Stimulated activated CD8-positive, alpha-beta memory T cell treated with anti-CD3 and anti-CD28 coated beads, Interleukin-15, amount 100 ng/mL, for 48 hours (primary cell): ENCODE data around the gene CASP9.
A peak's percentile ranks its signal among the peaks of the same experiment; 100 is the strongest.
"Not testable (repeated sequence)": the region's sequence is repeated elsewhere in the genome, so short reads cannot be mapped to it uniquely, and the experiment has no call there.

Source experiments
- DNase-seq, 2 donors: peaks; one replicate each; pipeline ENCODE4 v3.0.0-alpha.2; 2020; ENCODE audit warnings: low read depth in 2 of 2

CASP9 gene

DNA sequence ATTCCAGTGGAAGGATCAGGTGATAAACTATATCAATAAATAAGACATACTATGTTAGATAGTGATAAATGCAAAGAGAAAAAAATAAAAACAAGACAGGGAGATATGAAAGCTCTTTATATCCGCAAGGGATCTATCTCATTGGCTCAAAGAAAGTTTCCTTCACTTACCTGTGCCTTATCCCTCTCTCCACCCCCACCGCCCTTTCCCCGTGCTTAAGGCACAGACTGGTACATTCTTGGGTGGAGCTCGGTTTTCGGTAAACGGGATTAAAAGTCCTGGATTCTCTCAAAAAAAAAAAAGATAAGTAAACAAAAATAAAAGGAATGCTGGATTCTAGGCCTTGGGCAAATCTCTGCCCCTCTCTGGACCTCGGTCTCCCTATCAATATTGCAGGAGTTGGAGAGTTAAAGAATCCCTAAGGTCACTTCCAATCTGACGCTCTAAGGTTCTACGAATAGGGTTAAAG is 2.0 kb upstream of the CASP9 start:
- no peak for DNase-seq

GRCh38 chr1:15525050-15526020 is 1.3 kb upstream of the CASP9 start:
- DNase-seq = peak; percentile 98 to 99

DNA sequence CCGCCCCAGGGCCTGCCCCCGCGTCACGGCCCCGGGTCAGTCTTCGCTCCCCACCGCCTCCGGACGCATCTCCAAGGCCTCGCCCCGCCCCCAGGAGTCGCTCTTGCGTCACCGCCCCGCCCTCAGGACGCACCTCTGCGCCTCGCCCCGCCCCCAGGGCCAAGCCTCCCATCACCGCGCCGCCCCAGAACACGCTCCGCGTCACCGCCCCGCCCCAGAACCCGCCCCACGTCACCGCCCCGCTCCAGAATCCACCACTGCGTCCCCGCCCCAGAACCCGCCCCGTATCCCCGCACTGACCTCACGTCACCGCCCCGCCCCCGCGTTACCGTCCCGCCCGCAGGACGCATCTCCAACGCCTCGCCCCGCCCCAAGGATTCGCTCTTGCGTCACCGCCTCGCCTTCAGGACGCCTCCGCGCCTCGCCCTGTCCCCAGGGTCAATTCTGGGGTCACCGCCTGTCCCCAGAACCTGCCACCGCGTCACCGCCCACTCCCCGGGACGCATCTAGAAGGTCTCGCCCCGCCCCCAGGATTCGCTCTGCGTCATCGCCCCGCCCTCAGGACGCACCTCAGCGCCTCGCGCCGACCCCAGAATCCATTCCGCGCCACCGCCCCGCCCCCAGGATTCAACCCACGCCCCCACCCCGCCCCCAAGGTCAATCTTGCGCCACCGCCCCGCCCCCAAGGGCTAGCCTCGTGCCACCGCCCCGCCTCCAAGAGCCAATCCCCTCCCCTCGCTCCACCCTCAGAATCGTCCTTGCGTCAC is 451 bp upstream of the CASP9 start:
- DNase-seq = peak; percentile 98

DNA sequence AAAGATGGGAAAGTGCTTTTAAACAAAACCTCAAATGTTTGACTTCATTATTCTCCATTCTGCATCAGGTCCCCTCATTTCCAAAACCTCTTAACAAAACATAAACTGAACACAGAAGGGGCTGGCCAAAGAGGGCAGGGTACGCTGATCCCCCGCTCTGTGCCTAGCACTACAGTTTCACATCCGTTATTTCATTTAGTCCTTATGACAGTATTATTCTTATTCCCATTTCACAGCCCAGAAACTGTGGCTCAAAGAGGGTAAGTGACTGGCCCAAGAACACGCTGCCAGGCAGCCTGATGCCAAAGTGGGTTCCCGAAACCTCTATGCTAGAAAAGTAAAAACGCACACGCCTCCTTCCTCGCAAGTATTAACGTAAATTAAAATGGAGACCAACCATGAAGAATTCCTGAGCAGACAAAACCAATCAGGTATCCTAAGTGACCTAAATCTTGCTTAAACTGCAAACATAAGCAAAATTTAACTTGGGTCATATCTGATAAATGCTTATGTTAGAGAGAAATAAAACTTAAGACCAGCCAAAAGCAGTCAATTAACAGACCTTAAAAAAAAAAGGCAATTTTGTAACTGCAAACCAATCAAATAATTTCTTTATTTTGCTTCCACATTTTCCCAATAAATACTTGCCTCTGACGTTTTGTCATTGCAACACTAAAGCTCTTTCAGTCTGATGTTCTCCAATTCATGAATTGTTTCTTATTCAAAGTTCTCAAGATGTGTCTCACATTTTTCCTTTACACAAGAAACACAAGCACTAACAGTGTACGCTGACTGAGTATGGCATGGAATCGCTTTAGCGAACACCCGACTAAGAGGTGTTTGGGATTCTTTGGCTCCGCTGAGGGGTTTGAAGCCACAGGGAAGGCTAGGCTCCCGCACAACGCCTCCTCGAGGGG is 653 bp downstream of the CASP9 start:
- no peak for DNase-seq

DNA sequence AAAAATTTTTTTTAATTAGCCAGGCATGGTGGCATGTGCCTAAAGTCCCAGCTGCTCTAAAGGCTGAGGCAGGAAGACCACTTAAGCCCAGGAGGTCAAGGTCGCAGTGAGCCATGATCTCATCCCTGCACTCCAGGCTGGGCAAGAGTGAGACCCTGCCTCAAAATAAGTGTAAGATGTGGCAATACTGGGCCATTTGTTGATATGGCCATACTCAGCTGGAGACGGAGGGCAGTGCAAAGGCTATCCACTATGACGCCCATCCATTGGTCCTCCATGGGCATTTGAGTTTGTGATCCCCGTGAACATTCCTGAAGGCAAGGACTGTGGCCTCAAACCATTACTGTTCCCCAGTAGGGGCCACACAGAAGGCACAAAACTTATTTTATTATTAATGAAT is 1.5 kb downstream of the CASP9 start:
- no peak for DNase-seq

GRCh38 chr1:15521206-15521906 is 2.7 kb downstream of the CASP9 start:
- not testable (repeated sequence) for DNase-seq

- no peak for DNase-seq
Observed at GRCh38 chr1:15519625-15520024, 4.4 kb downstream of the CASP9 start.

GRCh38 chr1:15515022-15515663 is 8.9 kb downstream of the CASP9 start:
- DNase-seq = no peak

DNA sequence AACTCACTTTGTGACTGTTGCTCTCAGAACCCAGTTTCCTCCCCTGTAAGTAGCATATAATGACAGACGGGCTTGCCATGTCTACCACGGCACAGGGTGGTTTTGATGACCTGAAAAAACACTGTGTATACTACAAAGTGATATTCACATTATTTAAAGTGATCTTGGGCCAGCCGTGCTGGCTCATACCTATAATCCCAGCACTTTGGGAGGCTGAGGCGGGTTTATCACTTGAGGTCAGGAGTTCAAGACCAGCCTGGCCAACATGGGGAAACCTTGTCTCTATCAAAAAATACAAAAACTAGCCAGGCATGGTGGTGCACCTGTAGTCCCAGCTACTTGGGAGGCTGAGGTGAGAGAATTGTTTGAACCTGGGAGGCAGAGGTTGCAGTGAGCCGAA is 9.5 kb downstream of the CASP9 start:
- DNase-seq = not testable (repeated sequence)

GRCh38 chr1:15513919-15514318 is 10.1 kb downstream of the CASP9 start:
- no peak for DNase-seq

DNA sequence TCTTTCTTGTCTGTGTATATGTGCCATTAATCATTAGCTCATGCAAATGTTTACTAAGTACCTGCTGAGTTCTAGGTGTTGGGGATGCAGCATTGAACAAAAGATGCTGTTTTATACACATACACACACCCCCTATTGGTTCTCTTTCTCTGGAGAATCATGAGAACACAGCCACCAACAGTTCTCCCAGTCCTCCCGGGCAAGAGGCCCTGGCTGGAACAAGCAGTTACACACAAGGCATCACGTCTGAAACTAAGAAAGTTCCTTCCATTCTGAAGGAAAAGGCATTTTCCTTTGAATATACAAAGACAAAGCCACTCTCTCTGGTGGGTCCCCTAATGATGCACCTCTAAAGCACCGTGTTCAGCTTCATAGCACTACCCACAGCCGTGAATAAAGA is 10.8 kb downstream of the CASP9 start:
- no peak for DNase-seq

DNA sequence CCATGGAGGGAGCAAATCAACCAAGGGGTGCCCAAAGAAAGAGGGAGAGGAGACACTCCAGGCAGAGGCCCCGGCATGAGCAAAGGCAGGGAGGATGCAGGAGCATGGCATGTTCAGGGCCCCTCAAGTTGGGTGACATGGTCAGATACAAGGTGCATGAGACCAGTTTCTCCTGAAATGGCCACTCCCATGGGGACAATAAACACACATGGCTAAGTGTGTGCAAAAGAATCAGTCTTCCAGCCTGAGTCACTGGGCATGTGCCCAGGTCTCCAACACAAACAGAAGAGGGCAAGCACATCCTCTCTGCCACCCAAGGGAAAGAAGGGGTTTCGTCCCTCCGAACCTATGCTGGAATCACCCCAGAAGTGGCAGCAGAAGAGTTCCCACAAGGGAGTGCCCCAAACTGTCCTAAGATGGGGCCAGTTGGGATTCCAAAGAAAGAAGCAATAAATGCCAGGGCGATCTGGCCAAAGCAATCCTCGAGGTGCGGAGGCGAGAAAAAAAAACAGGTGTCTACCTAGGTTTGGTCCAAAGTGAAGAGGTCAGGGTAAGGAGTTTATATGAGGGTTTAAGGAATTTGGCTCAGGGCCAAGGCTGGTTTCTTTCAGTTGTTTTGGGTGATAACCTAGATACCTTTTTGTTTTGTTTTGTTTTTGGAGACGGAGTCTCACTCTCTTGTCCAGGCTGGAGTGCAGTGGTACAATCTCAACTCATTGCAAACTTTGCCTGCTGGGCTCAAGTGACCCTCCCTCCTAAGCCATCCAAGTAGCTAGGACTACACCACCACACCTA is 13.2 kb downstream of the CASP9 start:
- no peak for DNase-seq

- no peak for DNase-seq
Observed at GRCh38 chr1:15509586-15509985, 14.4 kb downstream of the CASP9 start.

- DNase-seq = no peak
Observed at GRCh38 chr1:15508700-15509487, 15.1 kb downstream of the CASP9 start.

DNA sequence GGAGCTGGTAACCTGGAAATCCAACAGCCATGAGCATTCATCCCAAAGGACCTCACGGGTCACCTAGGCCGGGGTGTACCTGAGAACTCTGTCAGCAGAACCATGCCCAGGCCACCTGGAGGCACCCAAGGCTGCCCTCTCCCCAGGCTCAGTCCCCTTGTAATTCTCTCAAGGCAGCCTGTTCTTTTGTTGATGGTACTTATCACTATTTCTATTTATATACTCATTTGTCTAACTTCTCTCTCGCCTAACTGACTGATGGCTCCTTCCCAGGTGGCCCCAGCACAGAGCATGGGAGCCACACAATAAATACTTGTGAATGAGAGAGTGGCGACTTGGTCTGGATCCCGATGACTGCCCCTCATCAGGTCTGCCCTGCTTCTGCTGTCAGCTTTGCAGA is 16.7 kb downstream of the CASP9 start:
- no peak for DNase-seq

DNA sequence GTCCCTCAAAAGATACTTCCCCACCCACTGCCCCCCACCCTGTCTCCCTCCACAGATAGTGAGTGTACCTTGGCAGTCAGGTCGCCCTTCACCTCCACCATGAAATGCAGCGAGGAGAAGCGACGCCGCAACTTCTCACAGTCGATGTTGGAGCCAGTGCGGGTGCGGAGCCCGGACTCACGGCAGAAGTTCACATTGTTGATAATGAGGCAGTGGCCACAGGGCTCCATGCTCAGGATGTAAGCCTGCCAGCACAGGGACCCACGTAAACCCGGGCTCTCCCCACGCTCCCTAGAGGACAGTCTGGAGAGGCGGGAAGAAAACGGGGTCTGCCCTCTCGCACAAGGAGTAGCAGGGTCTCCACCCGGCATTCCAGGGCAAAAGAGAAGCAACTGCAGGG is 17.2 kb downstream of the CASP9 start:
- no peak for DNase-seq

DNA sequence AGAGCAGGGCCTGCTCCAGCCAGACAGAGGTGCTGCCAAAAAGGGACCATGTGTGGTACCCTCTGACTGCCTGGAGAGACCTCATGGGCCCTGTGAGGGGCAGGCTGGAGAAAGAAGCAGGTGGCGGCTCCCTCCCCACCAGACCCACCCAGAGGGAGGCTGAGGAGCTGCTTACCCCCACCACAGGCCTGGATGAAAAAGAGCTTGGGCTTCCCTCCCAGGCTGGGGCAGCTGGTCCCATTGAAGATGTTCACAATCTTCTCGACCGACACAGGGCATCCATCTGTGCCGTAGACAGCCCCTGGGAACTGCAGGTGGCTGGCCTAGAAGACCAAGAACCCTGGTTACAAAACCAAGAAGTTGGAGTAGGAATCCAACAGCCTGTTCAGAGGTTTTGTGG is 19.6 kb downstream of the CASP9 start:
- no peak for DNase-seq

DNA sequence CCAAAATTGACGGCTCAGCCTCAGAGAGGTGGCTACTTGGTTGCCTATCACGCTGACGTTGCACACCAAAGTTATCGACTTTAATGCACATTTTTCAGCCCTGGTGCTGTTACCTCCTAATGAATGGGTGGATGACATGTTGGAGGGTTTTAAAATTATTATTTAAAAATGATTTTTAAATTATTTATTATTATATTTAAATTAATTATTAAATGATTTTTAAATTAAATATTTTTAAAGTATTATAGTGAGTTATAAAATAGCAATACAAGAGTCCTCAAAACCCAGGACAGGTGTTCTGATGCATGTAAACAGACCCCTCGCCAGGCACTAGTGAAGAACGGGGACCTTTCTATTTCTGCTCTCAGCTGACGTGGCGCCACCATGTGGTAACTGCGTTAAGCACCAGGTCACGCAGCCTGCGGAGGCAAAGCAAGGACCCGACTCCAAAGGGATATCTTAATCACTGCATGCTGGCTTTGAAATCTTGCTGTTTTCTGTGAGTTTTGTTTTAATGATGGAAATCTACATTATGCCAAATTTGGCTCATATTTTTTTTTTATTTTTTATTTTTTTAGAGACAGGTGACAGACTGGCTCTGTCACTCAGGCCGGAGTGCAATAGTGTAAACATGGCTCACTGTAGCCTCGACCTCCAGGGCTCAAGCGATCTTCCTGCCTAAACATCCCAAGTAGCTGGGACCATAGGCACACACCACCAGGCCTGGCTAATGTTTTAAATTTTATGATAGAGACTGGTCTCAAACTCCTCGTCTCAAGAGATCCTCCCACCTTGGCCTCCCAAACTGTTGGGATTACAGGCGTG is 22.6 kb downstream of the CASP9 start:
- DNase-seq = peak; percentile 8 to 36
